Stimulated activated naive CD8-positive, alpha-beta T cell treated with anti-CD3 and anti-CD28 coated beads, Interleukin-15, amount 100 ng/mL, for 72 hours (primary cell): ENCODE results near the gene MYZAP.

Experiments used
- ATAC-seq: fragments of 150-1000 bp; cut with Tn5 transposase; 2 replicates; pipeline ENCODE4 v1.10.0; 2021; ENCODE audit warnings: mild to moderate bottlenecking, moderate library complexity
- DNase-seq, 2 donors: peaks; one replicate each; pipeline ENCODE4 v3.0.0; 2021 to 2022
- H3K27ac Mint-ChIP-seq, 2 donors: one replicate each; pipeline ENCODE4 v1.8.0; 2022; ENCODE audit warnings: mild to moderate bottlenecking in 2 of 2, mixed read lengths in 2 of 2, moderate library complexity in 2 of 2
- H3K27me3 Mint-ChIP-seq: one replicate; pipeline ENCODE4 v1.8.0; 2022; ENCODE audit warnings: mixed read lengths
- H3K4me1 Mint-ChIP-seq: one replicate; pipeline ENCODE4 v1.8.0; 2022; ENCODE audit warnings: mild to moderate bottlenecking, mixed read lengths
- H3K4me3 Mint-ChIP-seq, 2 donors: one replicate each; pipeline ENCODE4 v1.8.0; 2022; ENCODE audit warnings: mild to moderate bottlenecking in 2 of 2, mixed read lengths in 2 of 2, moderate library complexity in 1 of 2
- H3K9me3 Mint-ChIP-seq, 2 donors: one replicate each; pipeline ENCODE4 v1.8.0; 2022; ENCODE audit warnings: mixed read lengths in 2 of 2

MYZAP gene

DNA sequence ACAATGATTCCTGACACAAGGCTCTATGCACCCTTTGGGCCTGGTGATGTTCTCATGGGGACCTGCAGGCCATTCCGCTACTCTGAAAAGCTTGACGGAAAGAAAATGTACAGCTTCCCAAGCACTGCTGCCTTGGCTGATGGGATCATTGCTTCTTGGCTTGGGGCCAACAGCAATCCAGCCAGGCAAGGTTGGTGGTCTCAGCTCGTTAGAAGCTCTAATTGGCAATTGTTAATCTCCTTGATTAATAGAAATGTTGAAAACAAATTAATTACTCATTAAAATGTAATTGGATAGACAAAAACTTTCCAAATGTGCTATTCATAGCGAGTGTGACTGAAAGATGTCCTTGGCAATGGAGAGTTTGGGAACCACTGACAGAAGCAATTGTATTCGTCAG lies 16.3 kb upstream of the MYZAP start:
- no peak for ATAC-seq
- Mint-ChIP-seq H3K4me1 (no peaks in the 10 kb centered on the region), H3K4me3 (no peak overlapping the region), H3K27ac (no peak overlapping the region), H3K9me3 (no peaks in the 10 kb centered on the region), H3K27me3 (peaks cover 39% of the 10 kb centered on the region)
- no peak for DNase-seq

DNA sequence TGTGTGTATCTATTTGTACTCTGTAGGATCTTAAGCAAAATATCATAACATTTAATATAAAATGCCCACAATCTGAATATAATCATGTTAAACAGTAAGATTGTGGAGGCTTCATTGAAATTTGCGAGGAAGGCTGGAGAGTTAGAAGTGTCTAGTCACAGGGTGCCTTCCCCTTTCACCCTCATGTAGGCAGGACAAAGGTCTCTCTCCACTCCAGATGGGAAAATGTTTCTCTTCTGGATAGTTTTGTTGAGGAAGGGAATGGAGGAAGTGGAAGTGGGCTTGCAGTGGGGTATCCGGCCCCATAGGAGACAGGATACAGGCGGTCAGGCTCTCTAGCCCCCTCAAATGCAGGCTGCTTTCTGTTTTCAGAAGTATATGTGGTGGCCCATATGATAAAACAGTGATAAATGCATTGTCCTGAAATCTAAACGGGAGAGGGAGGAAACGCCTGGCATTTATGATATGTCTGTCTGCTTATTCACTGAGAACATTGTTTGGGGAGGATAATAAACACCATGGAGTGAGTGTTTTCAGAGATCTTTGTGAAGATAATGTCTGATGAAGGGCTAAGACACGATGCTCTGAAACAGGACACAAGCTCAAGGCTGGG lies 13.3 kb upstream of the MYZAP start:
- no peak overlapping the region for H3K4me3 Mint-ChIP-seq
- H3K27me3 Mint-ChIP-seq, result peaks cover 46% of the 10 kb centered on the region

DNA sequence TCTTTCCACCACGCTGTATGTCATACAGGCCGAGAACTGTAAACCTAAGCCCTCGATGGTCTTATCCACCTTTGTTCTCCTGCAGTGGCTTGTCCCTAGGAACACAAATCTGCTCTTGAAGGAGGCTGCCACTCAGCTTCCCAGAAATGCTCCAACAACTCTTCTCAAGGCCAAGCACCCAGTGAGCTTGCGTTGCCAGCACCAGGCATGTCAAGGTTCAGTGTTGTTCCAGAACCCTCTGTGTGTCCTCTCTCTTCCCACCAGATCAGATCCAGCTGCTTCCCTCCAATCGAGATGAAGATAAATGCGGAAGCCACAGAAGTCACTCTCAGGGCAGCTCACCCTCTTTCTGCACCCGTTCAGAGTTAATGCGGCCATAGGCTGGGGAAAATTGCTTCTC lies 11.3 kb upstream of the MYZAP start:
- no peaks in the 10 kb centered on the region for H3K4me1 Mint-ChIP-seq
- peaks cover 14 to 15% of the 10 kb centered on the region in 2 donors for H3K9me3 Mint-ChIP-seq
- H3K27ac Mint-ChIP-seq, result no peak overlapping the region
- H3K27me3 Mint-ChIP-seq, result peaks cover 54% of the 10 kb centered on the region
- no peak overlapping the region for H3K4me3 Mint-ChIP-seq
- DNase-seq, result no peak
- no peak for ATAC-seq

More for the DNA sequence above, 13.3 kb upstream of the MYZAP start:
- ATAC-seq, result no peak
- Mint-ChIP-seq H3K27ac (peak overlapping the region in 1 of 2 donors; percentile 16), H3K9me3 (peaks cover 8 to 10% of the 10 kb centered on the region in 2 donors), H3K4me1 (no peaks in the 10 kb centered on the region)
- DNase-seq, result no peak

DNA sequence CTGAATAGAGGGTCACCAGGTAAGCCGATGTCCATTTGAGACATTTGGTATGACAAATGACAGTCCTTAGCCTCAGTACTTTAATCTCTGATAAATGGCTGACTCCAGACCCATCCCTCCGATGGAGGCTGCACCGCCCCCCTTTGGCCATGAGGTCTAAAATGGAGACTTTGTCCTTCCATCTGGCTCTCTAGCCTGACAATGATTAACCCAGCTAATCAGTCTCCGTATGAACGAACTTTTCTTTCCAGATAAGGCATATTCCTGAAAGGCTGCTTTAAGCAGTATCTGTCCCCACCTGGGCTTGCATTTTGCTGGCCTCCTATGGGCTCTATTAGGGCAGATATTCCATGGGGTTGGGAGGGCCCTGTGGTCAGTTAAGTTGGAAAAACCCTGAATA lies 10.8 kb upstream of the MYZAP start:
- Mint-ChIP-seq H3K4me3 (no peak overlapping the region), H3K27ac (no peak overlapping the region), H3K9me3 (peaks cover 14 to 15% of the 10 kb centered on the region in 2 donors), H3K27me3 (peaks cover 58% of the 10 kb centered on the region), H3K4me1 (no peaks in the 10 kb centered on the region)
- ATAC-seq (no peak), DNase-seq (no peak)

DNA sequence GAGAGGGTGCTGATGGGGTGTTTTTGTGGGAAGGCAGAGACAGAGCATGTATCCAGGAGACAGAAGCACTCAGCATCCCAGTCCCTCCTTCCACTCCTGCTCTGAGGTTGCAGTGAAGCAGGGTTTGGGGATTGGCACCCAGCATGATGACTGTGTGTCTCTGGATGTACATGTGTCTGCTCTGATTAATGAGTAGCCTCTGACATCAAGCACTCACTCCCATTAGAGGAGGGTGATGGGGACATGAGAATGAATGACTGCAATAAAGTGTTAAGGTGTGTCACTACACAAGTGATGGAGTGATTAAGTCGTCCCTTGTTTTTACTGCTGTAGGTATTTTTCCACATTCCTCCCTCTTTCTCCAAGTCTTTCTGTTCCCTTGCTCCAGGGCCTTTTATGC lies 9.6 kb upstream of the MYZAP start:
- Mint-ChIP-seq H3K27ac (no peak overlapping the region), H3K4me3 (no peak overlapping the region), H3K9me3 (peaks cover 14 to 15% of the 10 kb centered on the region in 2 donors), H3K27me3 (peaks cover 60% of the 10 kb centered on the region), H3K4me1 (peaks cover 3% of the 10 kb centered on the region)
- ATAC-seq, result no peak
- no peak for DNase-seq

DNA sequence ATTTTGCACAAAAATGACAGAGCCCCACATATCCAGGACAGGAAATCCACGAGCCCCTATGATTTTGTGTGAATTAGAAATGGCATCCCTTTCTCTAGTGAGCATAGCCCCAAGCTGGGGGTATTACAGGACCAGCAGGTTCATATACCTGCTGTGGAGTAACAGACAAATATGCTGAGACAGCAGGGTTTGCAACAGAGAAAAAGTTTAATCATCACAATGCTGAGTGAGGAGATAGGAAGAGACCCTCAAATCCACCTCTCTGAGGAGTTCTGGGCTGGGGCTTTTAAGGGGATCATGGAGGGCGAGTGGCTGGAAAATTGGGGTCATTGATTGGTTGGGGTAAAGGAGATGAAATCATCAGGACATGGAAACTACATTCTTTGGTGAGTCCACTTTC lies 8.4 kb upstream of the MYZAP start:
- Mint-ChIP-seq H3K27me3 (peaks cover 51% of the 10 kb centered on the region), H3K27ac (no peak overlapping the region), H3K4me1 (peaks cover 9% of the 10 kb centered on the region), H3K9me3 (peaks cover 14 to 15% of the 10 kb centered on the region in 2 donors), H3K4me3 (no peak overlapping the region)
- DNase-seq, result no peak
- ATAC-seq, result no peak

DNA sequence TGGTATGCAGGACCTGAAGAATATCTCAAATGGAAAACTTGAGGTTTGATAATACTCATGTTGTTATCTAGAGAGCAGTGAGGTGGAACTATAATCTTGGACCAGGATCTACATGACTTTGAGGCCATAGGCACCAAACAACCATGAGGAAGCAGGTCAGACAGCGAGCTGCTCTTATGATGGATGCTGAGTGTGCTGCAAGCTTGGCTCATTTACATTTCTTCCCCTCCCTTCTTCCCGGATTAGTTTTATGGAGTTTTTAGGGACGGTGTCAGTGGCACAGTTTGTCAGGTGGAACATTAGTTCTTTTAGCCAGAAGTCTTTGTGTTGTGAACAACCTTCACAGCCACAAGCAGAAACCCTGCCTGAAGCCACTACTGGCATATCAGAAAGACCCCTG lies 8.0 kb upstream of the MYZAP start:
- H3K27ac Mint-ChIP-seq, result no peak overlapping the region
- peaks cover 14 to 15% of the 10 kb centered on the region in 2 donors for H3K9me3 Mint-ChIP-seq
- peaks cover 51% of the 10 kb centered on the region for H3K27me3 Mint-ChIP-seq
- H3K4me3 Mint-ChIP-seq, result no peak overlapping the region
- DNase-seq (no peak), ATAC-seq (no peak)
- peaks cover 9% of the 10 kb centered on the region for H3K4me1 Mint-ChIP-seq

DNA sequence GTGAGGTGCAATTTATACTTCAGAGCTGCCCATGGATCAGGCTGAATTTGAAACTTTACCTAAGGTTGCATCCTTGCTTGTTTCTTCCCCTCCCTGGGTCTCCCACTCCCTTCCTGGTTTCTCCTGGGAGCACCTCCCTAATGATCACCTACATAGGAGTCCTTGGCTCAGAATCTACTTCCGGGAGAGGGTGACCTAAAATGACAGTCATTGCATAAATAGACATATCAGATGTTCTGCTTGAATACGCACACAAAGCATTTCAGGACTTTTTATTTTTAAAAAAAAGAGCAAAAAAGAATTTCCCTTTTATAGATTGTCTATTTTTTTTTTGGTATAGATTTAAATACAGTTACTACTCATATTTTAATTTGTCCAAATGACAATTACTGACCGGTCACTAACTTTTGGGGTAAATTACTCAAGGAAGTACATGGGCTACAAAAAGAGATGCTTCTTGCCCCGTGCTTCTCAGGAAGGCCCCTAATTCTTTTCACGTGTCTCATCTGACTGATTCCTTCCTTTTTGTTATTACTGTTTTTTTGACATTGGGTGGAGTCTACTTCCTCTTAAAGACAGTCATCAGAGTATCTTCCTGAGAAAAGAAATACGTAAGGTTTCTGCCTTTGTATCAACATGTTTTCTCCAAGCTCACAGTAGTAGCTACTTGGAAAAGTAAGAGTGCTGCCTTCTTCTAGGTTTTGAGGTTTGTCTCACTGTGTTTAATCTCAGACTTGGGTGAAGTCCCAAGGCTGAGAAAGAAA lies 4.9 kb upstream of the MYZAP start:
- peaks cover 58% of the 10 kb centered on the region for H3K27me3 Mint-ChIP-seq
- H3K4me3 Mint-ChIP-seq, result no peak overlapping the region
- H3K4me1 Mint-ChIP-seq, result peaks cover 15% of the 10 kb centered on the region
- H3K9me3 Mint-ChIP-seq, result peaks cover 14 to 15% of the 10 kb centered on the region in 2 donors
- H3K27ac Mint-ChIP-seq, result peak overlapping the region in 1 of 2 donors; percentile 70
- ATAC-seq (peak; percentile 57), DNase-seq (no peak)

DNA sequence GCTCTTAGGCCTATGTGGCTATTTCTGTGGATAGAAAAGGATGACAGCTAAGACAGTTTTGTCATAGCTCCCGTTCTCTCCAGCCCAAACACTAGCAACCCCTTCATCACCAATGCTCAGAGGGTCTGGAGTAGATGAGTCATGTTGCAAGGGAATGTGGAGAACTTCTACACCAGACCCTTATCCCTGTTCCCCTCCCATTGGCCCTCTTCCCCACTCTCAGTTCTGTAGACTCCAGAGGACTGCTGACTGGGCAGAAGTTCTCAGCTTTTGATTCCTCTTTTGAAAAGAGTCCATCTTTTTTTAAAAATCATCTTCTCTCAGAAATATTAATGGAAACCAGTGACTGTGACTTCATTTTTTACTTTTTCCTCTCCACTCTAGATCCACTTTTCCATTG lies 2.4 kb upstream of the MYZAP start:
- Mint-ChIP-seq H3K27ac (peak overlapping the region in 1 of 2 donors; percentile 44), H3K4me3 (no peak overlapping the region), H3K4me1 (peaks cover 15% of the 10 kb centered on the region), H3K27me3 (peaks cover 59% of the 10 kb centered on the region), H3K9me3 (no peaks in the 10 kb centered on the region)
- no peak for ATAC-seq
- no peak for DNase-seq

DNA sequence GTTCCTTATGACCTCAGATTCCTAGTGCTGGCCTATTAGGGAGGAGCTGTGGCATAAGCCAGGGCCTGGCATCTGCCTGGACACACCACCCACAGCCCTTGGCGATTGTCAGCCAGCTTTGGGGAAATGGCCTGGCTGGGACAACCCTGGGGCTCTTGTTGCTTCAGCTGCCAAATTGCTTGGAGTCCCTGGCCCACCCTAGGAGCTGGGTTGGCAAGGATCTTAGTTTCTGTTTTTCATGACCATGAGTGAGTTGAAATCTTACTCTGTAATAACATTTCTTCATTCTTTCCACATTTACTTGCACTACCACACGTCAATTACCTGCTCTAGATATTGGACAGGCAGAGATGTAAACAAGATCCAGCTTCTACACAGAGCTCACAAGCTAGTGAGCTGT lies 1.9 kb upstream of the MYZAP start:
- no peaks in the 10 kb centered on the region for H3K9me3 Mint-ChIP-seq
- H3K4me1 Mint-ChIP-seq, result peaks cover 15% of the 10 kb centered on the region
- H3K4me3 Mint-ChIP-seq, result no peak overlapping the region
- no peak for DNase-seq
- no peak overlapping the region for H3K27ac Mint-ChIP-seq
- ATAC-seq, result no peak
- peaks cover 59% of the 10 kb centered on the region for H3K27me3 Mint-ChIP-seq

DNA sequence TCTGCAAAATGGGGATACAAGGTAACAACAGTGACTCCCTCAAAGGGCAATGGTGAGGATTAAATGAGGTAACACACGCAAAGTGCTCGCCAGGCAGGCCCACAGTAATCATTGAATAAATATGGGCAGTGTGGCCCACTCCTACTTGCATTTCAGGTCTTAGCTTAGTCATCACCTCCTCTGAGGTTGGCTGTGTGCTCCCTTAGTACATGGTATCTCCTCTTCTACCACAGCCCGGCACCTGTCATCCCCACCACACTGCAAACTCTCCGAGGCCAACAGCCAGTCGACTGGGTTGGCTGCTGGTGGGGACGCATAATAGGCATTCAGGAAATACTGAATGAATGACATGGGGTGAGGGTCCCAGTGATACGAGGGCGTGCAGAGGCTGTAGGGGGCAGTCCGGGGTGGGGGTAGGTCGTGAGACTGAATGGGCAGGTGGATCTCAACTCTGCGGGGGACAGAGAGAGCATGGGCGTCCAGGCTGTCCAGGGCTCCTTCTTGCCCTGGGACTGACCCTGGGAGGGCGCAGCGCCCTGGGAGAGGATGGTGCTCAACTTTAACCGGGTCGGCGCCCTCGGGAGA lies 375 bp upstream of the MYZAP start:
- peaks cover 62% of the 10 kb centered on the region for H3K27me3 Mint-ChIP-seq

DNA sequence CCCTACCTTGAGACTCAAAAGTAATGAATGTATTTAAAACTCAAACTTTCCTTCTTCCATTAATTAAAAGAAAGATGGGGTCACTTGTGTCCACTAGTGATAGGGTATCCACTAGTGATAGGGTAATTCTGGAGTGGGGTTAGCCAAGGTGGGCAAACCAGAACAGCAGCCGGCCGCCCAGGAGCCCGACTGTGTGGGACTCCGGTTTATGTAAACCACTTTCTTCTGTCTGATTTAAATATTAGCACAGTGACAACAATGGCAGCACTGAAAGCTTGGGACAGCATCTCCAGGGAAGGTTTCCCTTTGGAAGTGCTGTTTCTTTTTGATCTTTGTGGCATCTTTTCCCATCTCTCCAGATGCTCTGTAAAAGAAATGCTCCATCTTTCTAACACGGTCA lies 722 bp downstream of the MYZAP start:
- Mint-ChIP-seq H3K4me1 (peaks cover 9% of the 10 kb centered on the region), H3K27ac (no peak overlapping the region), H3K27me3 (peaks cover 62% of the 10 kb centered on the region), H3K9me3 (no peaks in the 10 kb centered on the region), H3K4me3 (no peak overlapping the region)
- ATAC-seq (no peak), DNase-seq (no peak)

More for the DNA sequence above, 375 bp upstream of the MYZAP start:
- peak; percentile 44 for ATAC-seq
- Mint-ChIP-seq H3K4me1 (peaks cover 15% of the 10 kb centered on the region), H3K4me3 (peak overlapping the region; percentile 61 to 78), H3K9me3 (no peaks in the 10 kb centered on the region), H3K27ac (peak overlapping the region in 1 of 2 donors; percentile 61)
- DNase-seq, result no peak

DNA sequence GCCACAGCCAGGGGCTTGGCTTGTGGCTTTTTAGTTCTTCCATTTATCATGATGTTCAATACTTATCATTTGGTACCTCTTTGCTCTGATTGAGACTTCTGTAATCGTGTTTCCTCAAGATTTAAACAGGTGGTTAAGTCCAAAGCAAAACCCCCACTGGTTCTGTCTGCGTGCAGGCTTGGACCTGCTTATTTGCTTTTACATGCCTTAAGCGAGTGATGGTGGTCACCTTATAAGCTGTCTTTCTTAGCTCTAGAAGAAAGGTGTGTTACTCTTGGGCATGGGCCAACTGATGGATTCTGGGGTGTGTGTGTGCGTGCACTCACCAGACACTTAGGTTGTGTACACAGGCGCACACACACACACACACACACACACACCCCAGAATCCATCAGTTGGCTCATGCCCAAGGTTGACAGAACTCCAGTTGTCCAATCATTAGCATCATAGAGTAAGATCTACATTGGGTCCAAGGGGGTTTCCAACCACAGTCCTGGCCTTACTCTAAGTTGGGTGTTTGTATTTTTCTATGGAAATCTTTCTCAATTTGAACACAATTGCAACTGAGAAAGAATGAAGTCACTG lies 1.2 kb downstream of the MYZAP start:
- ATAC-seq (no peak), DNase-seq (no peak)
- Mint-ChIP-seq H3K4me3 (no peak overlapping the region), H3K27ac (no peak overlapping the region), H3K9me3 (no peaks in the 10 kb centered on the region), H3K4me1 (peaks cover 6% of the 10 kb centered on the region), H3K27me3 (peaks cover 62% of the 10 kb centered on the region)

DNA sequence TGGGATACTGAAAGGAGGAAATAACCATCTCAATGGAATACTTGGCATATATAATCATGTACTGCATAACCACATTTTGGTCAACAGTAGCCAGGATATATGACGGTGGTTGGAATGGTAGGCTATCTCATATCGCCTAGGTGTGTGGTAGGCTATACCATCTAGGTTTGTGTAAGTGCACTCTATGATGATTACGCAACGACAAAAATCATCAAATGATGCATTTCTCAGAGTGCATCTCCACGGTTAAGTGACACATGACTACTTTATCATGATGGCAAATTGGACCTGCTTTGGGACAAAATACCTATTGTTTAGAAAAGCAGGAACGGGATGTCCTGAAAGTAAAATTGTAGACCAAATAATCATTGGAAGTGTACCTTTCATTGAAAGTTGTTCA lies 2.8 kb downstream of the MYZAP start:
- ATAC-seq (no peak), DNase-seq (no peak)
- no peaks in the 10 kb centered on the region for H3K9me3 Mint-ChIP-seq
- H3K4me1 Mint-ChIP-seq, result peaks cover 6% of the 10 kb centered on the region
- no peak overlapping the region for H3K4me3 Mint-ChIP-seq
- H3K27ac Mint-ChIP-seq, result no peak overlapping the region
- peaks cover 49% of the 10 kb centered on the region for H3K27me3 Mint-ChIP-seq

DNA sequence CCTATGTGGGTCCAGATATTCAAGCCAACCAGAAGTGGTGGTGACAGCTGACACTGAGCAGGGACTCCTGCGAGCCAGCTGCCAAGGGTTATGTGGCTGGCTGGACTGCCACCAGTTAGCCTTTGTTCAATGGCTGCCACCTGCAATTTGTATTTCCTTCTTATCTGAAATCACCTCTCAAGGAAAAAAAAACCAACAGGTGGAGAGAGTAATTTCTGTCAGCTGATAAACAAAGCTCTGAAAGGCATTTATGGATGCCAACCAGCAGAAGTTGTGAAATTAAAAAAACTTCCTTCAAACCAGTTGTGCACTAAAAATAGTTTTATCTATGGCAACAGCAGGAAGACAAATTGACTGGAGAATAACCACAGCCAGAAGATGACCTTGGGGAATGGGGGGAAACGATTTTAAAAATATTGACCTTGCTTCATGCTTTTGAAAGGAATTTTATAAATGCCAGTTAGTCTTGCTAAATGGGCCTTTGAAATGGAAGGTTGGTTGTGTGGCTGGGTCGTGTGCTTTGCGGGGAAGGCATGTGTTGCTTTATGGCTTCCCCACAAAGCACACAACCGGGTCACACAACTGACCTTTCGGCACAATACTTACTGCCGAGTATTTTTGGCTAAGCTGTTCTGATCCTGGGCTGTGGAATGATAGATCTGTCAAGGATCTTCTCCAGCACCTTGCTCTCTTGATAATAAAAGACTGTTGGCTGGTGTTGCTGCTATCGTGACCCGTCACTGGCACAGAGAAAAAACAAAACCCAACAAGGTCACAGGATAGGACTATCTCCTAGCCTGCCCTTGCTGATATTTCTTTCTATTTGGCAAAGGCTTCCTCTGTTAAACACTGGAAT lies 3.5 kb downstream of the MYZAP start:
- no peak overlapping the region for H3K27ac Mint-ChIP-seq
- no peak overlapping the region for H3K4me3 Mint-ChIP-seq
- H3K4me1 Mint-ChIP-seq, result peaks cover 6% of the 10 kb centered on the region
- H3K9me3 Mint-ChIP-seq, result no peaks in the 10 kb centered on the region
- H3K27me3 Mint-ChIP-seq, result peaks cover 42% of the 10 kb centered on the region
- DNase-seq (no peak), ATAC-seq (no peak)
